ENCODE data around the gene BORA.

BORA gene

DNA sequence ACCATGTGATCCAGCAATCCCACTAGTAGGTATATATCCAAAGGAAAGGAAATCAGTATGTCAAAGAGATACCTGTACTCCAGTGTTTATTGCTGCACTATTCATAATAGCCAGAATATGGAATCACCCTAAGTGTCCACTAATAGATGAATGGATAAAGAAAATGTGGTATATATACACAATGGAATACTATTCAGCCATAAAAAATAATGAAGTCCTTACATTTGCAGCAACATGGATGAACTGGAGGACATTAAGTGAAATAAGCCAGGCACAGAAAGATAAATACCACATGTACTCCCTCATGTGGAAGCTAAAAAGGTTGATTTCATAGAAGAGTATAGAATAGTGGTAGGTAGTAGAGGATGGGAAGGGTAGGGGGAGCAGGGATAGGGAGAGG is 23.5 kb downstream of the BORA start:
- H3K36me3 ChIP-seq: peaks cover 55% of the 10 kb centered on the region
- H3K4me3 ChIP-seq (ENCODE audit: low read depth, low read length): no peak overlapping the region
- no peak for TF ChIP-seq CTCF (IDR thresholded peaks at IDR 0.05; ENCODE audit: low read depth, low read length)
- H3K27me3 ChIP-seq: no peaks in the 10 kb centered on the region
- no peaks in the 10 kb centered on the region; the same call in 1 of the 2 replicates for H3K9me3 ChIP-seq
- DNase-seq: no peak
- no peaks in the 10 kb centered on the region for H3K4me1 ChIP-seq

DNA sequence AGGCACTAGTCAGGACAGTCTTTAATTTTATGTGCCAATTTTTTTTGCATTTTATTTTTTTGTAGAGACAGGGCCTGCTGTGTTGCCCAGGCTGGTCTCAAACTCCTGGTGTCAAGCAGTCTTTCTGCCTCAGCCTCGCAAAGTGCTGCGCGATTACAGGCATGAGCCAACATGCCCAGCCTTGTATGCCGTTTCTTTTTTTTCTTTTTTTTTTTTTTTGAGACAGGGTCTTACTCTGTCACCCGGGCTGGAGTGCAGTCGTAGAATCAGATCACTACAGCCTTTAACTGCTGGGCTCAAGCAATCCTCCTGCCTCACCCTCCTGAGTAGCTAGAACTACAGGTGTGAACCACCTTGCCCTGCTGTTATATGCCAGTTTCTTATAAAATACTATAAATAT is 26.4 kb downstream of the BORA start:
- H3K4me3 ChIP-seq (ENCODE audit: low read depth, low read length): no peak overlapping the region
- H3K27me3 ChIP-seq: no peaks in the 10 kb centered on the region
- H3K36me3 ChIP-seq: peaks cover 61% of the 10 kb centered on the region
- no peak for TF ChIP-seq CTCF (IDR thresholded peaks at IDR 0.05; ENCODE audit: low read depth, low read length)
- no peaks in the 10 kb centered on the region; the same call in 1 of the 2 replicates for H3K9me3 ChIP-seq
- no peak for DNase-seq
- H3K4me1 ChIP-seq: no peaks in the 10 kb centered on the region

DNA sequence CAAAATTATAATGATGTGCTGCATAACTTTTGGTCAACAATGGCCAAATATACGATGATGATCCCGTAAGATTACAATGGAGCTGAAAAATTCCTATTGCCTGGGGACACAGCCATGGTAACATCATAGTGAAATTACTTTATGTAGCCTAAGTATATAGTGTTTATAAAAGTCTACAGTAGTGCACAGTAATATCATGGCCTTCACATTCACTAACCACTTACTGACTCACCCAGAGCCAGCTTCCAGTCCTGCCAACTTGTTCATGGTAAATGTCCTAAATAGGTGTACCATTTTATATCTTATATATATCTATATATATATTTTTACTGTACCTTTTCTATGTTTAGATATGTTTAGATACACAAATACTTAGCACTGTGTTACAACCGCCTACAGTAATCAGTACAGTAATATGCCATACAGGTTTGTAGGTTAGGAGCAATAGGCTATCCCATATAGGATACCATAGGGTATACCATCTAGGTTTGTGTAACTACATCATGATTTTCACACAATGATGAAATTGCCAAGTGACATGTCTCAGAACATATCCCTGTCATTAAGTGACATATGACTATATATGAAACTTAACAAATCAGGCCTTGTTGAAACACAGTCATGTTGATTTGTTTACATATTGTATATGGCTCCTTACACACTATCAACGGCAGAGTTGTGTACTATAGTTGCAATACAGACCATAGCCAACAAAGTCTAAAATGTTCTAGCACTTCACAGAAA is 30.2 kb downstream of the BORA start:
- Histone ChIP-seq H3K4me3 (ENCODE audit: low read depth, low read length) (no peak overlapping the region), H3K36me3 (peaks cover 78% of the 10 kb centered on the region), H3K27me3 (no peaks in the 10 kb centered on the region), H3K4me1 (no peaks in the 10 kb centered on the region), H3K9me3 (no peaks in the 10 kb centered on the region)
- no peak for DNase-seq
- TF ChIP-seq CTCF (IDR thresholded peaks at IDR 0.05; ENCODE audit: low read depth, low read length): no peak

DNA sequence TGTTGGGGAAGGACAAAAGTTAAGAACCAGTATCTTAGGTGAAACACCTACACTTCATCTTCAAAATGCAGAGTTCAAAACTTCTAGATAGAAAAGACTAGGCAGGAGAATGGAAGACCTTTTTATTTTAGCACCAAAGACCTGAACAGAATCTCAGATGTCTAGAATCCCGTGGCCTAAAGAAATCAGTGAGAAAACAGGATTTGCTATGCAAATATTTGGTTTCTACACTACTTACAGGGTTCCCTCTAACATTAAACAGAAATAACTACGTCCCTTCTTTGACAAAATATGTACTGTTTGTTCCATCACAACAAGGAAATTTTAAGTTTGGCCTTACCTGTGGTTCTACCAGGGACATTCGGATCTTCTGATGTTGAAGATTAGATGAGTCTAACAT is 32.5 kb downstream of the BORA start:
- no peak for TF ChIP-seq CTCF (IDR thresholded peaks at IDR 0.05; ENCODE audit: low read depth, low read length)
- no peaks in the 10 kb centered on the region for H3K9me3 ChIP-seq
- H3K4me1 ChIP-seq: no peaks in the 10 kb centered on the region
- no peak overlapping the region for H3K4me3 ChIP-seq (ENCODE audit: low read depth, low read length)
- H3K27me3 ChIP-seq: no peaks in the 10 kb centered on the region
- no peak for DNase-seq
- peaks cover 82% of the 10 kb centered on the region for H3K36me3 ChIP-seq

GRCh38 chr13:72763411-72763810 is 35.7 kb downstream of the BORA start:
- Histone ChIP-seq H3K9me3 (no peaks in the 10 kb centered on the region), H3K4me1 (no peaks in the 10 kb centered on the region), H3K4me3 (ENCODE audit: low read depth, low read length) (no peak overlapping the region), H3K27me3 (no peaks in the 10 kb centered on the region), H3K36me3 (peaks cover 88% of the 10 kb centered on the region)
- TF ChIP-seq CTCF (IDR thresholded peaks at IDR 0.05; ENCODE audit: low read depth, low read length): no peak
- DNase-seq: no peak

DNA sequence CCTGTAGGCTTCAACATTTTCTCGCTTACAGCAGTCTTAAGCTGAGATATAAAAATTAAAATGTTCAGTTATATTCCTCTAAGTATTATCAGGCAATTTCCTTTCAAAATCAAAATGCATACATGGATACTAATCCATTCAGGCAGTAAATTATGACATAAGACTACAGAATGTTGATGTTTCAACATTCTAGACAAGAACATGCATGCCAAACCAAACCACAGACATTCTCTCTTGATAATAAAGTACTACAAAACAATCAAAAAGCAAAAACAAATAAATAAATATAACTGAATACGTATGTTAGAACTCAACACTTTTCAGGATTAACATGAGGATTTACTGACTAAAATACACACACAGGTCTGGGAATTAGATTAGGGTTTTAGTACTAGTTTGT is 46.3 kb downstream of the BORA start:
- DNase-seq: no peak
- no peaks in the 10 kb centered on the region for H3K27me3 ChIP-seq
- H3K4me3 ChIP-seq (ENCODE audit: low read depth, low read length): no peak overlapping the region
- no peaks in the 10 kb centered on the region for H3K9me3 ChIP-seq
- H3K4me1 ChIP-seq: no peaks in the 10 kb centered on the region
- peaks cover 86% of the 10 kb centered on the region for H3K36me3 ChIP-seq
- TF ChIP-seq CTCF (IDR thresholded peaks at IDR 0.05; ENCODE audit: low read depth, low read length): no peak
